Small intestine (tissue), 7 donors: ENCODE data around the gene EMC1. TPM values are rescaled to one million over a fixed set of nuclear protein-coding genes. Genes with fewer than 3 reads are reported as not detected.

Experiments
- DNase-seq, 2 donors: peaks; one replicate each; pipeline versions ENCODE4 v3.0.0 to v3.0.0-alpha.2; 2013
- FAIRE-seq: peaks from 2 replicates; lab custom pipeline; 2012; peaks lifted over from hg19 to GRCh38; lab: Jason Lieb, UNC
- H3K27ac ChIP-seq, 3 donors: one replicate each; pipeline ENCODE4 v1.5.1; 2013; ENCODE audit warnings: low read length in 2 of 3, mild to moderate bottlenecking in 2 of 3, control low read depth in 1 of 3, inconsistent platforms in 1 of 3, low read depth in 1 of 3, moderate library complexity in 1 of 3
- H3K27me3 ChIP-seq, 3 donors: one replicate each; pipeline ENCODE4 v1.6.1; 2013; ENCODE audit warnings: low read length in 3 of 3, inconsistent platforms in 1 of 3; ENCODE audit not compliant: control insufficient read depth in 3 of 3, insufficient read depth in 3 of 3
- H3K36me3 ChIP-seq, 3 donors: one replicate each; pipeline ENCODE4 v1.6.1; 2013; ENCODE audit warnings: low read length in 3 of 3, inconsistent platforms in 1 of 3, low read depth in 1 of 3, mild to moderate bottlenecking in 1 of 3, moderate library complexity in 1 of 3; ENCODE audit not compliant: control insufficient read depth in 3 of 3, insufficient read depth in 2 of 3
- H3K4me1 ChIP-seq, 3 donors: one replicate each; pipeline ENCODE4 v1.6.1; 2013; ENCODE audit warnings: low read length in 2 of 3, inconsistent platforms in 1 of 3, low read depth in 1 of 3, mild to moderate bottlenecking in 1 of 3, moderate library complexity in 1 of 3; ENCODE audit not compliant: control insufficient read depth in 3 of 3, insufficient read depth in 2 of 3
- H3K4me3 ChIP-seq, 3 donors: one replicate each; pipeline ENCODE4 v1.5.1; 2013; ENCODE audit warnings: low read length in 3 of 3, control low read depth in 1 of 3, inconsistent platforms in 1 of 3, low read depth in 1 of 3, mild to moderate bottlenecking in 1 of 3, moderate library complexity in 1 of 3
- H3K9me3 ChIP-seq, 2 donors: one replicate each; pipeline ENCODE4 v1.6.1; 2013; ENCODE audit warnings: low read depth in 1 of 2, low read length in 1 of 2; ENCODE audit not compliant: control insufficient read depth in 2 of 2, insufficient read depth in 1 of 2
- WGBS, 3 donors: extraction: QIAGEN DNeasy Blood & Tissue Kit; methylation state at CpG; one replicate each; pipeline ENCODE4 v1.1.7; 2013; 5-methylcytosine and 5-hydroxymethylcytosine counted together
- polyA plus RNA-seq, 4 donors: library from polyadenylated mRNA; stranded (reverse) in 3 of 4; unstranded in 1 of 4; fragments of 200-250 nt in 3 of 4; fragments of 120-200 nt in 1 of 4; gene quantifications; one replicate each; pipeline versions ENCODE4 v1.2.1 to v1.2.3, GENCODE V29; 2013
- donor health status: healthy with polysubstance abuse.
- donor health status: control.
- donor health status: control.
- donor health status: Bipolar disorder and iron deficiency.
- donor health status: healthy.

Gene EMC1
- polyA plus RNA-seq, 4 donors = 4.2 to 33.4 (median 12.5) TPM

DNA sequence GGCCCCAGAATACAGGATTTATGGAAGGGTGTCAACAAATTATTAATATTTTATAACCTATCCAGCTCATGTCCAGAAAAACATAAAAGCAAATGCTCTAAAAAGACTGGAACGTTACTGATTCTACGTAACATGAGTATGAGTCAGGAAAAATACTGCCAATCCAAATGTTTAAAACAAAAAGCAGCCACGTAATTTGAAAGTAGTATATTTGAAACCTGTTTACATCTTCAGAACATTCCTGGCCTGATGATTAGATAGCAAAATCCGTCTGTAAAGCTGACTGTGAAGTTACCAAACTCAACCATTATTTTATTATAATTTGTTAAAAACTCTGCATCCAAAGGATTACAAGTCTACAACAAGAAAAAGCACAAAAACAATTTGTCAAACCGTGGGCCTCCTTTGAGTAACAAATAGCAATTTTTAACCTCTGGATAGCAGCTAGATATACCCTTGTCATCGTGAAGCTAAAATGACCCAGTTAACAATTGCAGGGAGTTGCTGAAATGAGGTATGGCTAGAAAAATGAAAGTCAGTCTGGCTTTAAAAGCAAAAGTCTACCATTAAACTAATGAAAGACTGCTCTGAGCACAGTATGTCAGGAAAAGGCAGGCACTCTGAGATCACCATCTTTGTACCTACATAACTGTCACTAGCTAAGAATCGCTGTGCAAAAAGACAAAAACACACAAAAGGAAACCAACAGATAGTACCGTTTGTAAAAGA lies 42.5 kb downstream of the EMC1 start:
- H3K4me3 ChIP-seq = peak overlapping the region; percentile 17 to 96 (median 64)
- H3K36me3 ChIP-seq = peaks cover 0 to 1% (median 0%) of the 10 kb centered on the region in 3 donors
- H3K27me3 ChIP-seq = no peaks in the 10 kb centered on the region
- 16 to 18% (median 17%) methylated on average over 8 of the region's 8 CpGs for WGBS, 3 donors
- H3K4me1 ChIP-seq = peaks cover 6 to 11% (median 10%) of the 10 kb centered on the region in 3 donors
- no peak for DNase-seq
- H3K9me3 ChIP-seq = no peaks in the 10 kb centered on the region
- peak overlapping the region in 2 of 3 donors; percentile 86 to 96 for H3K27ac ChIP-seq
- no peak for FAIRE-seq

DNA sequence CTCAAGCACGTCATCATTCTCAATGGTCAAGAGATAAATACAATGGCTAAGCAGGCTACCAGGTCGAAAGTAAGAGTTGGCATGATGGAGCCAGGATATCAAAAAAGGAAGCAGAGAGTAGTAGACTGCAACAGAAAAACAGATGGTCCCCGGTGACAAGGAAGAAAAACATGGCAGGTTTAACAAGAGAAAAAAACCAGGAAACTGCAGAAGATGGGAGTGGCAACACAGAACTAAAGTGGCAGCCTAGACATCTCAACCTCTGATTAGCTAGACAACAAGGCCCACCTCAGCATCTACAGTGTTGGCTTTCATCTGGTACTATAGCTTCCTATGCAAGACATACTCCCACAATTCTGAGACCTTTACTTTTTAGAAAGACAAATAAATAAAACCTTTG lies 44.4 kb downstream of the EMC1 start:
- DNase-seq = no peak
- Histone ChIP-seq H3K27ac (no peak overlapping the region), H3K4me1 (peaks cover 6 to 20% (median 16%) of the 10 kb centered on the region in 3 donors), H3K27me3 (no peaks in the 10 kb centered on the region), H3K4me3 (no peak overlapping the region), H3K36me3 (no peaks in the 10 kb centered on the region), H3K9me3 (no peaks in the 10 kb centered on the region)
- 61 to 73% (median 70%) methylated on average over 3 of the region's 3 CpGs for WGBS, 3 donors
- no peak for FAIRE-seq

DNA sequence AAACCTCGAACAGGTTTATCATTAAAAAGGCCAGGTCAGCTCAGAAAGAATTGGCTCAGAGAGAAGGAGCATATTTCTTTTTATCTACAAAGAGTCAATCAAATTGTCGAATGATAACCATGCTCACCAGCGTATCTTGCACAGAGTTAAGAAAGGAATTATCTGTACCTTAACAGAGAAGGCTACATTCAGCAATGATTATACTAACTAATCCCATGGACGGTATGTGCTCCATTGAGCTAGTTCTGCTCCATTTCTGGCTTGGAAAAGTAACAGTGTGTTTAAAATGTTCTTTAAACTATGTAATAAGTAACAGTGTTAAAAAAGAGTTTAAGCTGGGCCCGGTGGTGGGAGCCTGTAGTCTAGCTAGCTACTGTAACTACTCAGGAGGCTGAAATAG lies 45.5 kb downstream of the EMC1 start:
- Histone ChIP-seq H3K36me3 (peaks cover 0 to 1% (median 0%) of the 10 kb centered on the region in 3 donors), H3K27me3 (no peaks in the 10 kb centered on the region), H3K4me1 (peaks cover 6 to 14% (median 10%) of the 10 kb centered on the region in 3 donors), H3K4me3 (no peak overlapping the region), H3K27ac (no peak overlapping the region), H3K9me3 (no peaks in the 10 kb centered on the region)
- DNase-seq (no peak), FAIRE-seq (no peak)
- WGBS, 3 donors = 47 to 63% (median 55%) methylated on average over 5 of the region's 5 CpGs

DNA sequence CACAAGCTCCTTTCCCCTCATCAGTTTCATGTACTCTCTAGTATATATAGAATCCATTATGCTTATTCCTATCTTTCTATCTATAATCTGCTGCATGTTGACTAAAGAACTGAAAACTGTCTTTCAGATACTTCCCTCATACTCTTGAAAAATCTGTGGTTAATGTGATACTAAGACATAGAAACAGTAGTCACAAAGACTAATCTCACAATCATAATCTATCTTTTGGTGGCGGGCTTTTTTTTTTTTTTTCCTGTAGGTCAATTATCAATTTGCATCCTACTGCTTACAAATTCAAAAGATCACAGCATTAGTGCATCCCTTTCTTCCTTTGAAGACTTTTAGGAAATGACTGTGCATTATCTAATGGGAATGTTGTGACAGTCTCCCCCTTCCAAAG lies 45.9 kb downstream of the EMC1 start:
- no peak overlapping the region for H3K27ac ChIP-seq
- no peak for DNase-seq
- H3K27me3 ChIP-seq = no peaks in the 10 kb centered on the region
- H3K4me3 ChIP-seq = no peak overlapping the region
- peaks cover 6 to 14% (median 10%) of the 10 kb centered on the region in 3 donors for H3K4me1 ChIP-seq
- 76 to 84% (median 80%) methylated on average over 1 of the region's 1 CpG for WGBS, 3 donors
- H3K9me3 ChIP-seq = no peaks in the 10 kb centered on the region
- no peak for FAIRE-seq
- H3K36me3 ChIP-seq = peaks cover 0 to 4% (median 0%) of the 10 kb centered on the region in 3 donors

DNA sequence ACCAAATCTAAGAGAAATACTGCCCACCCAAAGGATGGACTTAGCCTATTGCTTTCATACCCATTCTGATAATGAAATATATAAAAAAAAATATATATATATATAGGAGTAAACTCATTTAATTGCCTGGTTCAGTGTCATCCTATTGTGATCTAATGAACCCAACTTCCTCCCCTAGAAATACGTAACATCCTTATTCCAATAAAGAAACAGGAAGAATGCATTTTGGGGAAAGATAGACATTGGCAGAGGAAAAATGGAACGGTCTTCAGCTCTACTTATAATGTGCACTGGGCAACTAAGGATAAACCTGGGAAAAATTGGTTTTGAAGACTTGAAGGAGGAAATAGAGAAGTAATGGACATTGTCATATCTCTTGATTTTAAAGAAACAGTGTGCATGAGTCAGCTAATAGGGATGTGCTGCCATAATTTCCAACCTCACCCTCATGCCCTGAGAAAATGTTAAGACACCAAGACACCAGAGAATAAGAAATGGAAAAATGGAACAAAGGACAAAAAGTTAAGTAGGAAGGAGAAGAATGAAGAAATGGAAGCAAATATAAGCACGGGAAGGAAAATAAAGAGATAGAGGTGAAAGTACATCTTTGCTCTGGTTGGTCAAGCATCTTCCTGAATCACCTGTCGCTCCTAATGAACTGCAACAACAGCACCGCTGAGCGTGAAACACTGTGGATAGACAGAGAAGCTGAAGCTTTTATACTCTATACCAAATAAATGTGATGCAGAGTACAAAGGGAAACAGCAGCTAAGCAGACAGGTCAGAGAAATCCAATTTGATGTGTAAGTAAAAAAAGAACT lies 46.7 kb downstream of the EMC1 start:
- WGBS, 3 donors = 87 to 92% (median 89%) methylated on average over 6 of the region's 6 CpGs
- H3K4me1 ChIP-seq = peaks cover 6 to 14% (median 10%) of the 10 kb centered on the region in 3 donors
- FAIRE-seq = no peak

DNA sequence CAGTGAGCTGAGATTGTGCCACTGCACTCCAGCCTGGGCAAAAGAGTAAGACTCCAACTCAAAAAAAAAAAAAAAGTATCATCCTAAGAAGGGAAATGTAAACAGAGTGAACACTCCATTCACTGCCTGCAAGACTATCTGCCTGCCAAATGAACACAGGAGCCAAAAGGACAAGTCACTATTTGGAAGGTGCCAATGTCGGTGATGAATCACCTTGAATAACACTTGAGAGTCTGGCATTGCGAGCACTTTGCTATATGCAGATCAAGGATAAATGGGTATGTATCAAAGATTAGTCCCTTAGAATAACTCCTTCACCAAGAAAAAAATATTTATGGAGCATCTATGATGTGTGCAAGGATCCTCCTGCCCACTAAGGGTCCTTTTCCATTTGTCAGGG lies 47.9 kb downstream of the EMC1 start:
- DNase-seq = peak in 1 of 2 donors; percentile 37
- Histone ChIP-seq H3K9me3 (no peaks in the 10 kb centered on the region), H3K36me3 (peaks cover 5 to 12% (median 8%) of the 10 kb centered on the region in 3 donors), H3K4me3 (no peak overlapping the region), H3K27me3 (no peaks in the 10 kb centered on the region), H3K4me1 (peaks cover 6 to 14% (median 10%) of the 10 kb centered on the region in 3 donors), H3K27ac (no peak overlapping the region)
- no peak for FAIRE-seq
- WGBS, 3 donors = 37 to 63% (median 47%) methylated on average over 2 of the region's 2 CpGs

More for the DNA sequence above, 46.7 kb downstream of the EMC1 start:
- peaks cover 0 to 6% (median 1%) of the 10 kb centered on the region in 3 donors for H3K36me3 ChIP-seq
- no peaks in the 10 kb centered on the region for H3K9me3 ChIP-seq
- H3K27me3 ChIP-seq = no peaks in the 10 kb centered on the region
- no peak for DNase-seq
- H3K27ac ChIP-seq = no peak overlapping the region
- no peak overlapping the region for H3K4me3 ChIP-seq

- H3K9me3 ChIP-seq = no peaks in the 10 kb centered on the region
- H3K36me3 ChIP-seq = peaks cover 5 to 14% (median 14%) of the 10 kb centered on the region in 3 donors
- FAIRE-seq (no peak), DNase-seq (peak; percentile 52 to 76)
- H3K27ac ChIP-seq = peak overlapping the region in 1 of 3 donors; percentile 21
- no peak overlapping the region for H3K4me3 ChIP-seq
- WGBS, 3 donors = 15 to 50% (median 34%) methylated on average over 3 of the region's 3 CpGs
- H3K27me3 ChIP-seq = no peaks in the 10 kb centered on the region
- peaks cover 3 to 14% (median 10%) of the 10 kb centered on the region in 3 donors for H3K4me1 ChIP-seq
Measured at GRCh38 chr1:19202396-19202795, 48.9 kb downstream of the EMC1 start.

- DNase-seq = no peak
- H3K36me3 ChIP-seq = peaks cover 14 to 26% (median 17%) of the 10 kb centered on the region in 3 donors
- H3K27me3 ChIP-seq = no peaks in the 10 kb centered on the region
- WGBS, 3 donors = 72 to 90% (median 74%) methylated on average over 4 of the region's 4 CpGs
- H3K9me3 ChIP-seq = no peaks in the 10 kb centered on the region
- H3K27ac ChIP-seq = no peak overlapping the region
- peaks cover 3 to 10% (median 10%) of the 10 kb centered on the region in 3 donors for H3K4me1 ChIP-seq
- H3K4me3 ChIP-seq = no peak overlapping the region
- FAIRE-seq = no peak
Measured at GRCh38 chr1:19199969-19200604, 51.2 kb downstream of the EMC1 start.
